Peyer's patch (tissue), 4 donors: Measurements from ENCODE around the gene UNK.

Experiments used
- POLR2A ChIP-seq, 2 donors: fragments of 450-650 bp; IDR thresholded peaks; one replicate each; pipeline ENCODE4 v1.5.1; 2017; ENCODE audit warnings: antibody characterized with exemption in 2 of 2, mild to moderate bottlenecking in 2 of 2, moderate library complexity in 2 of 2
- TF ChIP-seq, protein P1 (sequence below), 6 experiments: fragments of 450-650 bp in 4 of 6; fragments of 200-600 bp in 2 of 6; sonication (generic) in 1 of 6; IDR thresholded peaks; one replicate each; pipeline ENCODE4 v1.5.1; 2017 to 2019; ENCODE audit warnings: antibody characterized with exemption in 6 of 6, mild to moderate bottlenecking in 3 of 6, moderate library complexity in 1 of 6

DNA sequence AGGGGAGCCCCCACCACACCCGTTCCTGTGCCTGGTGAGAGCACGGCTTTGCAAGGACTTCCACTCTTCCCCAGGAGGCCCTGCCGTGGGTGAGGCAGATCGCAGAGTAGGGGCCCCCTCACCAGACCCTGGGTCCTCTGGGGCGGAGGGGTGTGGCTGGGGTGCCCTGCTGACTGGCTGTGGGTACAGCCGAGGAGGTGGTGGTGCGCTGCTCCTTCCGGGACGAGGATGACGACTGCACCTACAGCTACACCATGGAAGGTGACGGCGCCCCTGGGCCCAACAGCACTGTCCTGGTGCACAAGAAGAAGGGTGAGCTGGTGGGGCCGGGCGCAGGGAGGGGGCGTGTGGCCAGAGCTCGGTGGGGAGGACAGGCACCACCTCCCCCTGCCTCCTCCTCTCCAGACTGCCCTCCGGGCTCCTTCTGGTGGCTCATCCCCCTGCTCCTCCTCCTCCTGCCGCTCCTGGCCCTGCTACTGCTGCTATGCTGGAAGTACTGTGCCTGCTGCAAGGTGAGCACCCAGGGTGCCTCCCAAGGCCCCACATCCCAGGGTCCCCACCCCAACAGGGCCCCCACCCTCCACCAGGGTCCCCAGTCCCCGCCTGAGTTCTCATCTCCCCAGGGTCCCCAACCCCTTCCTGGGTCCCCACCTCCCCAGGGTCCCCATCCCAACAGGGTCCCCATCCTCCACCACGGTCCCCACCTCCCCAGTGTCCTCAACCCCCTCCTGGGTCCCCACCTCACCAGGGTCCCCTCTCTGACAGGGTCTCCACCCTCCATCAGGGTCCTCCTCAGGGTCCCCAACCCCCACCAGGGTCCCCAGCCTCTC, 47.3 kb upstream of the UNK start:
- TF ChIP-seq, protein P1, sequence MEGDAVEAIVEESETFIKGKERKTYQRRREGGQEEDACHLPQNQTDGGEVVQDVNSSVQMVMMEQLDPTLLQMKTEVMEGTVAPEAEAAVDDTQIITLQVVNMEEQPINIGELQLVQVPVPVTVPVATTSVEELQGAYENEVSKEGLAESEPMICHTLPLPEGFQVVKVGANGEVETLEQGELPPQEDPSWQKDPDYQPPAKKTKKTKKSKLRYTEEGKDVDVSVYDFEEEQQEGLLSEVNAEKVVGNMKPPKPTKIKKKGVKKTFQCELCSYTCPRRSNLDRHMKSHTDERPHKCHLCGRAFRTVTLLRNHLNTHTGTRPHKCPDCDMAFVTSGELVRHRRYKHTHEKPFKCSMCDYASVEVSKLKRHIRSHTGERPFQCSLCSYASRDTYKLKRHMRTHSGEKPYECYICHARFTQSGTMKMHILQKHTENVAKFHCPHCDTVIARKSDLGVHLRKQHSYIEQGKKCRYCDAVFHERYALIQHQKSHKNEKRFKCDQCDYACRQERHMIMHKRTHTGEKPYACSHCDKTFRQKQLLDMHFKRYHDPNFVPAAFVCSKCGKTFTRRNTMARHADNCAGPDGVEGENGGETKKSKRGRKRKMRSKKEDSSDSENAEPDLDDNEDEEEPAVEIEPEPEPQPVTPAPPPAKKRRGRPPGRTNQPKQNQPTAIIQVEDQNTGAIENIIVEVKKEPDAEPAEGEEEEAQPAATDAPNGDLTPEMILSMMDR (IDR thresholded peaks at IDR 0.05) = no peak
- TF ChIP-seq POLR2A (IDR thresholded peaks at IDR 0.05) = no peak
